Neural progenitor cell (in vitro differentiated cells): ENCODE data around the gene AFF4.

Experiments used
- EZH2 ChIP-seq: fragments of 200-600 bp; sonication (generic); IDR thresholded peaks from 2 replicates; pipeline ENCODE4 v1.6.1; 2017; ENCODE audit warnings: antibody characterized with exemption, mild to moderate bottlenecking, moderate library complexity
- TF ChIP-seq, protein P1 (sequence below): fragments of 200-600 bp; sonication (generic); IDR thresholded peaks from 2 replicates; pipeline ENCODE4 v1.5.1; 2017; ENCODE audit warnings: antibody characterized with exemption, mild to moderate bottlenecking

DNA sequence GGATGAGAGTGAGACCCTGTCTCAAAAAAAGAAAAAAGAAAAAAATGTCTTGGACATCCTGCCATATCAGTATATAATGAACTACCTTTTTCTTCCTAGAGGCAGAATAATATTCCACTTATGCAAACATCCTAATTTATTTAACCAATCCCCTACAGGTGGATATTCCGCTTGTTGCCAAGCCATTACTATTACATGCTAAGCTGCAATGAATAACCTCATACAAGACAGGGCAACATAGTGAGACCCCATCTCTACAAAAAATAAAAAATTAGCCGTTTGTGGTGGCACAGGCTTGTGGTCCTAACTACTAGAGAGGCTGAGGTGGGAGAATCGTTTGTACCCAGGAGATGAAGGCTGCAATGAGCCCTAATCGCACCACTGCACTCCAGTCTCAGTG lies 1.7 kb upstream of the AFF4 start:
- TF ChIP-seq, protein P1, sequence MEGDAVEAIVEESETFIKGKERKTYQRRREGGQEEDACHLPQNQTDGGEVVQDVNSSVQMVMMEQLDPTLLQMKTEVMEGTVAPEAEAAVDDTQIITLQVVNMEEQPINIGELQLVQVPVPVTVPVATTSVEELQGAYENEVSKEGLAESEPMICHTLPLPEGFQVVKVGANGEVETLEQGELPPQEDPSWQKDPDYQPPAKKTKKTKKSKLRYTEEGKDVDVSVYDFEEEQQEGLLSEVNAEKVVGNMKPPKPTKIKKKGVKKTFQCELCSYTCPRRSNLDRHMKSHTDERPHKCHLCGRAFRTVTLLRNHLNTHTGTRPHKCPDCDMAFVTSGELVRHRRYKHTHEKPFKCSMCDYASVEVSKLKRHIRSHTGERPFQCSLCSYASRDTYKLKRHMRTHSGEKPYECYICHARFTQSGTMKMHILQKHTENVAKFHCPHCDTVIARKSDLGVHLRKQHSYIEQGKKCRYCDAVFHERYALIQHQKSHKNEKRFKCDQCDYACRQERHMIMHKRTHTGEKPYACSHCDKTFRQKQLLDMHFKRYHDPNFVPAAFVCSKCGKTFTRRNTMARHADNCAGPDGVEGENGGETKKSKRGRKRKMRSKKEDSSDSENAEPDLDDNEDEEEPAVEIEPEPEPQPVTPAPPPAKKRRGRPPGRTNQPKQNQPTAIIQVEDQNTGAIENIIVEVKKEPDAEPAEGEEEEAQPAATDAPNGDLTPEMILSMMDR, result no peak
- no peak for TF ChIP-seq EZH2
